HepG2 (cell line): ENCODE results near the gene ANTXRL.
"Not testable (repeated sequence)": the region's sequence is repeated elsewhere in the genome, so short reads cannot be mapped to it uniquely, and the experiment has no call there.

Experiments
- JUN ChIP-seq: sonication (generic); formaldehyde crosslinking; IDR thresholded peaks from 2 replicates; pipeline ENCODE4 v1.4.0; 2020; ENCODE audit warnings: mild to moderate bottlenecking, missing genetic modification reagents
- MAFK ChIP-seq, 2 experiments: IDR thresholded peaks in 1 of 2; conservative IDR thresholded peaks in 1 of 2; 2 replicates each; pipeline ENCODE4 v1.6.1; 2011; ENCODE audit warnings: improper control_type of control experiment in 2 of 2, low read length in 2 of 2
- RFX1 ChIP-seq: fragments of 450-650 bp; IDR thresholded peaks from 2 replicates; pipeline ENCODE4 v1.6.1; 2017
- SMAD3 ChIP-seq: sonication (generic); formaldehyde crosslinking; IDR thresholded peaks from 2 replicates; pipeline ENCODE4 v1.4.0; 2020; ENCODE audit warnings: missing genetic modification reagents
- YY1 ChIP-seq: IDR thresholded peaks from 2 replicates; pipeline ENCODE4 v1.6.1; 2011; ENCODE audit warnings: low read length, low read depth, moderate library complexity, mild to moderate bottlenecking; ENCODE audit not compliant: insufficient read depth, insufficient replicate concordance
- TF ChIP-seq, protein P1 (sequence below): sonication (generic); formaldehyde crosslinking; IDR thresholded peaks from 2 replicates; pipeline ENCODE4 v1.5.0; 2020; ENCODE audit warnings: mild to moderate bottlenecking, missing genetic modification reagents
- TF ChIP-seq, protein P2 (sequence below): sonication (generic); formaldehyde crosslinking; IDR thresholded peaks from 2 replicates; pipeline ENCODE4 v1.4.0; 2020; ENCODE audit warnings: missing genetic modification reagents
- TF ChIP-seq, protein P3 (sequence below): fragments of 450-650 bp; IDR thresholded peaks from 2 replicates; pipeline ENCODE4 v1.6.1; 2016

DNA sequence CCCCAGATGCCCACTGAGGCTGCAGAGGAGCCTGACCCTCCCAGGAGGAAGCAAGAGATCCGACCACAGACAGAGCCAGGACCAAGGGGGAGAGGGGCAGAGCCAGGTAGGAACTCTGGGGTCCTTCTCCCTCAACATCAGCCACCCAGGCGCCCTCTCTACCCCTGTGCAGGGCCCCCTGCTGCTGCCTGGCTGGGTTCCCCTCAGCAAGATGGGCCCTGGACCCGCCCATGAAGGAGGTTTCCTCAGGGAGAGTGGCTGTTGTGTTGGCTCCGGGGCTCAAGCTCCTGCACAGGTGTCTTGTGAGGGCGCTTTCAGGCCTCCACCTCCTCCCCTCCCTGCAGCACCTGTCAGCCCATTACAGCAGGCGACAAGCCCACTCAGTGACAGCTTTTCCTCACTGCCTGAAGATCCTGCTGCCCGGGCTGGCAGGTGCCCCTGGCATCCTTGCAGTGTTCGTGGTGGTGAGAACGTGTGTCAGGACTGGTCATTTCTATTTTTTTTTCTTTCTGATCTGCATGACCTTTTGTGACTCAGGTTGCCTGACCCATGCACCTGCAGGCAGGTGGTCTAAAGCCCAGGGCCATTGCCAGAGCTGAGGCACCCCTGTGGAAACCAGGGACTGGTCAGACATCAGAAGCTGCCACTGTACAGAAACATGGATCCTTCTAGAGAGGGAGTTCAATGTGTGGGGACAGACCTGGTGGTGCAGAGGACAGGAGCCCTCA lies 37.0 kb upstream of the ANTXRL start:
- not testable (repeated sequence) for TF ChIP-seq JUN; SMAD3 (CRISPR knock-in tag); MAFK (conservative IDR thresholded peaks at IDR 0.05 in 1 of 2, IDR thresholded peaks at IDR 0.05 in 1 of 2; ENCODE audit: low read length in 2 of 2); RFX1; YY1
- TF ChIP-seq, protein P1, sequence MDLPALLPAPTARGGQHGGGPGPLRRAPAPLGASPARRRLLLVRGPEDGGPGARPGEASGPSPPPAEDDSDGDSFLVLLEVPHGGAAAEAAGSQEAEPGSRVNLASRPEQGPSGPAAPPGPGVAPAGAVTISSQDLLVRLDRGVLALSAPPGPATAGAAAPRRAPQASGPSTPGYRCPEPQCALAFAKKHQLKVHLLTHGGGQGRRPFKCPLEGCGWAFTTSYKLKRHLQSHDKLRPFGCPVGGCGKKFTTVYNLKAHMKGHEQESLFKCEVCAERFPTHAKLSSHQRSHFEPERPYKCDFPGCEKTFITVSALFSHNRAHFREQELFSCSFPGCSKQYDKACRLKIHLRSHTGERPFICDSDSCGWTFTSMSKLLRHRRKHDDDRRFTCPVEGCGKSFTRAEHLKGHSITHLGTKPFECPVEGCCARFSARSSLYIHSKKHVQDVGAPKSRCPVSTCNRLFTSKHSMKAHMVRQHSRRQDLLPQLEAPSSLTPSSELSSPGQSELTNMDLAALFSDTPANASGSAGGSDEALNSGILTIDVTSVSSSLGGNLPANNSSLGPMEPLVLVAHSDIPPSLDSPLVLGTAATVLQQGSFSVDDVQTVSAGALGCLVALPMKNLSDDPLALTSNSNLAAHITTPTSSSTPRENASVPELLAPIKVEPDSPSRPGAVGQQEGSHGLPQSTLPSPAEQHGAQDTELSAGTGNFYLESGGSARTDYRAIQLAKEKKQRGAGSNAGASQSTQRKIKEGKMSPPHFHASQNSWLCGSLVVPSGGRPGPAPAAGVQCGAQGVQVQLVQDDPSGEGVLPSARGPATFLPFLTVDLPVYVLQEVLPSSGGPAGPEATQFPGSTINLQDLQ (CRISPR knock-in tag), result not testable (repeated sequence)
- TF ChIP-seq, protein P2, sequence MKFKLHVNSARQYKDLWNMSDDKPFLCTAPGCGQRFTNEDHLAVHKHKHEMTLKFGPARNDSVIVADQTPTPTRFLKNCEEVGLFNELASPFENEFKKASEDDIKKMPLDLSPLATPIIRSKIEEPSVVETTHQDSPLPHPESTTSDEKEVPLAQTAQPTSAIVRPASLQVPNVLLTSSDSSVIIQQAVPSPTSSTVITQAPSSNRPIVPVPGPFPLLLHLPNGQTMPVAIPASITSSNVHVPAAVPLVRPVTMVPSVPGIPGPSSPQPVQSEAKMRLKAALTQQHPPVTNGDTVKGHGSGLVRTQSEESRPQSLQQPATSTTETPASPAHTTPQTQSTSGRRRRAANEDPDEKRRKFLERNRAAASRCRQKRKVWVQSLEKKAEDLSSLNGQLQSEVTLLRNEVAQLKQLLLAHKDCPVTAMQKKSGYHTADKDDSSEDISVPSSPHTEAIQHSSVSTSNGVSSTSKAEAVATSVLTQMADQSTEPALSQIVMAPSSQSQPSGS (CRISPR knock-in tag), result not testable (repeated sequence)
- TF ChIP-seq, protein P3, sequence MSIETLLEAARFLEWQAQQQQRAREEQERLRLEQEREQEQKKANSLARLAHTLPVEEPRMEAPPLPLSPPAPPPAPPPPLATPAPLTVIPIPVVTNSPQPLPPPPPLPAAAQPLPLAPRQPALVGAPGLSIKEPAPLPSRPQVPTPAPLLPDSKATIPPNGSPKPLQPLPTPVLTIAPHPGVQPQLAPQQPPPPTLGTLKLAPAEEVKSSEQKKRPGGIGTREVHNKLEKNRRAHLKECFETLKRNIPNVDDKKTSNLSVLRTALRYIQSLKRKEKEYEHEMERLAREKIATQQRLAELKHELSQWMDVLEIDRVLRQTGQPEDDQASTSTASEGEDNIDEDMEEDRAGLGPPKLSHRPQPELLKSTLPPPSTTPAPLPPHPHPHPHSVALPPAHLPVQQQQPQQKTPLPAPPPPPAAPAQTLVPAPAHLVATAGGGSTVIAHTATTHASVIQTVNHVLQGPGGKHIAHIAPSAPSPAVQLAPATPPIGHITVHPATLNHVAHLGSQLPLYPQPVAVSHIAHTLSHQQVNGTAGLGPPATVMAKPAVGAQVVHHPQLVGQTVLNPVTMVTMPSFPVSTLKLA, result not testable (repeated sequence)
